Nephron (organoid): ENCODE results near the gene GRM1.
A peak's percentile ranks its signal among the peaks of the same experiment; 100 is the strongest.

Experiments used
- H3K27ac Mint-ChIP-seq, 3 experiments: 2 replicates each; pipeline ENCODE4 v1.8.0; 2020; ENCODE audit warnings: mixed read lengths in 3 of 3, mild to moderate bottlenecking in 2 of 3, moderate library complexity in 1 of 3
- H3K27me3 Mint-ChIP-seq: 2 replicates; pipeline ENCODE4 v1.8.0; 2021; ENCODE audit warnings: low read depth, mild to moderate bottlenecking, moderate library complexity, mixed read lengths
- H3K36me3 Mint-ChIP-seq: 2 replicates; pipeline ENCODE4 v1.8.0; 2020; ENCODE audit warnings: low read depth, mixed read lengths
- H3K4me1 Mint-ChIP-seq: 2 replicates; pipeline ENCODE4 v1.8.0; 2020; ENCODE audit warnings: mixed read lengths
- H3K4me3 Mint-ChIP-seq, 3 experiments: 2 replicates each; pipeline ENCODE4 v1.8.0; 2020; ENCODE audit warnings: mild to moderate bottlenecking in 3 of 3, mixed read lengths in 3 of 3, moderate library complexity in 2 of 3
- H3K9me3 Mint-ChIP-seq: 2 replicates; pipeline ENCODE4 v1.8.0; 2020; ENCODE audit warnings: mixed read lengths
- CTCF ChIP-seq, 3 experiments: fragments of 200-600 bp; sonication (generic); IDR thresholded peaks; one replicate each; pipeline ENCODE4 v1.5.0; 2021; ENCODE audit warnings: antibody characterized with exemption in 3 of 3; ENCODE audit not compliant: unreplicated experiment in 3 of 3

The GRM1 gene

GRCh38 chr6:146336191-146336590, 307.3 kb downstream of the GRM1 start:
- no peak overlapping the region for H3K27ac Mint-ChIP-seq
- peaks cover 14% of the 10 kb centered on the region for H3K4me1 Mint-ChIP-seq
- TF ChIP-seq CTCF (IDR thresholded peaks at IDR 0.05; ENCODE audit: unreplicated experiment in 3 of 3) = no peak
- no peaks in the 10 kb centered on the region for H3K27me3 Mint-ChIP-seq
- no peaks in the 10 kb centered on the region for H3K36me3 Mint-ChIP-seq
- H3K9me3 Mint-ChIP-seq = peaks cover 4% of the 10 kb centered on the region
- no peak overlapping the region for H3K4me3 Mint-ChIP-seq

- peaks cover 14% of the 10 kb centered on the region for H3K4me1 Mint-ChIP-seq
- H3K9me3 Mint-ChIP-seq = peaks cover 4% of the 10 kb centered on the region
- H3K4me3 Mint-ChIP-seq = no peak overlapping the region
- H3K27ac Mint-ChIP-seq = peak overlapping the region in 2 of 3 experiments; percentile 43 to 44
- TF ChIP-seq CTCF (IDR thresholded peaks at IDR 0.05; ENCODE audit: unreplicated experiment in 3 of 3) = no peak
- H3K36me3 Mint-ChIP-seq = no peaks in the 10 kb centered on the region
- no peaks in the 10 kb centered on the region for H3K27me3 Mint-ChIP-seq
Observed at GRCh38 chr6:146337376-146337775, 308.5 kb downstream of the GRM1 start.

- Mint-ChIP-seq H3K4me3 (no peak overlapping the region), H3K27me3 (no peaks in the 10 kb centered on the region), H3K9me3 (peaks cover 4% of the 10 kb centered on the region), H3K4me1 (peaks cover 14% of the 10 kb centered on the region), H3K36me3 (no peaks in the 10 kb centered on the region), H3K27ac (no peak overlapping the region)
- TF ChIP-seq CTCF (IDR thresholded peaks at IDR 0.05; ENCODE audit: unreplicated experiment in 3 of 3) = no peak
Observed at GRCh38 chr6:146339716-146340115, 310.9 kb downstream of the GRM1 start.

- H3K4me3 Mint-ChIP-seq = no peak overlapping the region
- H3K27me3 Mint-ChIP-seq = no peaks in the 10 kb centered on the region
- no peaks in the 10 kb centered on the region for H3K36me3 Mint-ChIP-seq
- H3K9me3 Mint-ChIP-seq = peaks cover 3% of the 10 kb centered on the region
- no peak for TF ChIP-seq CTCF (IDR thresholded peaks at IDR 0.05; ENCODE audit: unreplicated experiment in 3 of 3)
- peaks cover 9% of the 10 kb centered on the region for H3K4me1 Mint-ChIP-seq
- no peak overlapping the region for H3K27ac Mint-ChIP-seq
Observed at GRCh38 chr6:146341493-146342230, 312.8 kb downstream of the GRM1 start.

- no peaks in the 10 kb centered on the region for H3K4me1 Mint-ChIP-seq
- H3K36me3 Mint-ChIP-seq = no peaks in the 10 kb centered on the region
- no peaks in the 10 kb centered on the region for H3K9me3 Mint-ChIP-seq
- H3K27me3 Mint-ChIP-seq = no peaks in the 10 kb centered on the region
- H3K27ac Mint-ChIP-seq = no peak overlapping the region
- TF ChIP-seq CTCF (IDR thresholded peaks at IDR 0.05; ENCODE audit: unreplicated experiment in 3 of 3) = no peak
- no peak overlapping the region for H3K4me3 Mint-ChIP-seq
Observed at GRCh38 chr6:146345598-146345997, 316.7 kb downstream of the GRM1 start.

GRCh38 chr6:146347090-146347489, 318.2 kb downstream of the GRM1 start:
- no peaks in the 10 kb centered on the region for H3K9me3 Mint-ChIP-seq
- H3K4me1 Mint-ChIP-seq = no peaks in the 10 kb centered on the region
- H3K4me3 Mint-ChIP-seq = no peak overlapping the region
- no peak overlapping the region for H3K27ac Mint-ChIP-seq
- no peaks in the 10 kb centered on the region for H3K27me3 Mint-ChIP-seq
- H3K36me3 Mint-ChIP-seq = no peaks in the 10 kb centered on the region
- TF ChIP-seq CTCF (IDR thresholded peaks at IDR 0.05; ENCODE audit: unreplicated experiment in 3 of 3) = no peak
